SH-SY5Y (cell line): Measurements from ENCODE around the gene LRFN3.

ENCODE experiments used
- GATA2 ChIP-seq: IDR thresholded peaks from 2 replicates; pipeline ENCODE4 v1.6.1; 2011; ENCODE audit warnings: mild to moderate bottlenecking, low read depth, low read length
- GATA3 ChIP-seq: IDR thresholded peaks from 2 replicates; pipeline ENCODE4 v1.6.1; 2011; ENCODE audit warnings: low read depth, mild to moderate bottlenecking, low read length, moderate library complexity

DNA sequence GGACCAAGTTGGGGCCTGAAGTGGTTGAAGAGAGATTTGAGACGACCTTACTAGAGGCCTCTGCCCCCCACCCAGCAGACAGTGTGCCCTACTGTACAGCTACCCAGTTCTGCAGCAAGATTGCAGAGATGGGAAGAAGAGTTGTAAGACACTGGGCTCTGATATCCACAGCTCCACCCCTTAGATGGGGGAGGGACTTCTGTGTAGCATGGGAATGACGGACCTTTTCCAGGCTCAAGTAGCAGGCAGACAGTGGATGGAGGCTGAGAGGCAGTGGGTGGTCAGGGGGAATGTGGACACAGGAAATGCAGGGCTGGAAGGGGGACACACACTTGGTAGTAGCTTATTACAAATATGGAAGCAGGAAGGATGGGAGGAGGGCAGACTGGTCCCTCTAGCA is 13.0 kb downstream of the LRFN3 start:
- TF ChIP-seq GATA2 = no peak
- no peak for TF ChIP-seq GATA3
